GM19240 (cell line): ENCODE measurements around the gene EIF3F.
"Not testable (repeated sequence)": the region's sequence is repeated elsewhere in the genome, so short reads cannot be mapped to it uniquely, and the experiment has no call there.

Experiments
- DNase-seq: peaks from one replicate; pipeline ENCODE4 v3.0.0; 2011; ENCODE audit warnings: low spot score; ENCODE audit not compliant: insufficient read length

Gene EIF3F

DNA sequence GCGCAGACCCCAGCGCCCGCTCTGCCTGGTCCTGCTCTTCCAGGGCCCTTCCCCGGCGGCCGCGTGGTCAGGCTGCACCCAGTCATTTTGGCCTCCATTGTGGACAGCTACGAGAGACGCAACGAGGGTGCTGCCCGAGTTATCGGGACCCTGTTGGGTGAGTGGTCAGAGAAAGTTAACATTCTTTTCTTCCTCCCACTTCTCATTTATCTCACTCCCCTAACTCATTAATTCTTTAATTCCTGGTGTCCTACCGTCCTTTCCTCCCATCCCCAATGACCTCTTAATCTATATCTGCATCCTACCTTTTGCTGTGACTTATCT is 385 bp downstream of the EIF3F start:
- DNase-seq: not testable (repeated sequence)

DNA sequence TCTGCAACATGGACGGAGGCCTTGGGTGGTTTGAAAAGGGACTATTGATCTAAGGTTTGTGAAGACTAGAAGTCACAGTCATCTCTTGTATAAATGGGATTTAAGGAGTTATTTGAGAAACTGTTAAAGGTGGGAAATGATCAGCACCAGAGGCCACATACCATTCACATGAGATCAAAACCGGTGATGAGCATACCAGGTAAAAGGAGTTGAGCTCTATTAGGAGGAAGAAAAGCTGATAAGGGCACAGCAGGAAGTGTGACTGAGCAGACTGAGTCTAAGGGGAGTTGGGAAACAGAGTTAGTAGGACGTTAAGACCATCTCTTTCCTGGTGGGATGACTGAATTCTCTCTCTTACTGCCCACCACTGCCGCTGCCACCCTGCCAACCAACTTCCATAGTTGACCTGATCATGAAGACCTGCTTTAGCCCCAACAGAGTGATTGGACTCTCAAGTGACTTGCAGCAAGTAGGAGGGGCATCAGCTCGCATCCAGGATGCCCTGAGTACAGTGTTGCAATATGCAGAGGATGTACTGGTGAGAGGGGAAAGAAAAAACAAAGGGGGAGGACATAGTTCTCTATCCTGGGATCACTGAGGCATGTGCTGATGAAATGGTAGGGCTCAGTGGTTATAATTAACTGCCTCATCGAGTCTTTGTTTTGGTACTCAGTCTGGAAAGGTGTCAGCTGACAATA is 7.6 kb downstream of the EIF3F start:
- no peak for DNase-seq

DNA sequence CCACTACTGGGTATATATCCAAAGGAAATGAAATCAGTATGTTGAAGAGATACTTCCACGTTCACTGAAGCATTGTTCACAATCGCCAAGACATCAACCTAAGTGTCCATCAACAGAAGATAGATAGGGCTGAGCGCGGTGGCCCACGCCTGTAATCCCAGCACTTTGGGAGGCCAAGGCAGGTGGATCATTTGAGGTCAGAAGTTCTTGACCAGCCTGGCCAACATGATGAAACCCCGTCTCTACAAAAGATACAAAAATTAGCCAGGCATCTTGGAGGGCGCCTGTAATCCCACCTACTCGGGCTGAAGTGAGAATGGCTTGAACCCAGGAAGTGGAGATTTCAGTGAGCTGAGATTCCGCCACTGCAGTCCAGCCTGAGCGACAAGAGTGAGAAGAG is 12.7 kb downstream of the EIF3F start:
- DNase-seq: no peak

DNA sequence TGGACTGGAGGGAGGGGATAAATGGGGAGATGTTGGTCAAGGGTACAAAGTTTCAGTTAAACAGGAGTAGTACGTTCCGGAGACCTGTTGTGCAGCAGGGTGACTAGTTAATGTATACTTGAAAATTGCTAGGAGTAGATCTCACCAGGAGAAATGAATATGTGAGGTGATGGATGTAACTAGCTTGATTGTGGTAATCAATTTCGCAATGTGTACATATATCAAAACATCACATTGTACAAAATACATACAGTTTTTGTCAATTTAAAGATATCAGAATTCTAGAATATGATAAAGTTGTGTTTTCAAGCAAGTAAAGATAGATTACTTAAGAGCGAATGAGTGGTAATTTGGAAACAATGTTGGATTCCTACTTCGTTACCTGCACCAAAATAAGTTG is 13.3 kb downstream of the EIF3F start:
- DNase-seq: no peak

- no peak for DNase-seq
Measured at GRCh38 chr11:8002676-8003075, 15.5 kb downstream of the EIF3F start.

GRCh38 chr11:8003187-8003586 is 16.1 kb downstream of the EIF3F start:
- DNase-seq: no peak

GRCh38 chr11:8004008-8004407 is 16.9 kb downstream of the EIF3F start:
- no peak for DNase-seq

DNA sequence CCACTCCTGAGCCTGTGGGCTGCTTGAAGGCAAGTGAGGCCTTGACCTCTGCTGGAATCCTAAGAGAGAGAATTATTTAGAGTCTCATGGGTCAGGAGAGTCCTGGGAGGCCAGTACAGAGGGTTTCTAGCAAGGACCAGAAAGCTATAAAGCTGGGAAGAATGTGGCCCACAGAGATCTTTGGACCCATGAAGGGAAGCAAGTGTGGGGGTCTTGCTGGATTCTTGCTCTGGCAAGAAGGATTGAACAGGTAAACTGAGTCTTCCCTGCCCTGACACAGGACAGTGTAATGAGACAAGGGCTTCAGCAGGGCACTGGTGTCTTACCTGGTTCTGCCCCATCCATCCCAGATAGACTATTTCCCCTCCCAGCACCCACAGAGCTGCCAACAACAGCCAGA is 18.4 kb downstream of the EIF3F start:
- DNase-seq: no peak

DNA sequence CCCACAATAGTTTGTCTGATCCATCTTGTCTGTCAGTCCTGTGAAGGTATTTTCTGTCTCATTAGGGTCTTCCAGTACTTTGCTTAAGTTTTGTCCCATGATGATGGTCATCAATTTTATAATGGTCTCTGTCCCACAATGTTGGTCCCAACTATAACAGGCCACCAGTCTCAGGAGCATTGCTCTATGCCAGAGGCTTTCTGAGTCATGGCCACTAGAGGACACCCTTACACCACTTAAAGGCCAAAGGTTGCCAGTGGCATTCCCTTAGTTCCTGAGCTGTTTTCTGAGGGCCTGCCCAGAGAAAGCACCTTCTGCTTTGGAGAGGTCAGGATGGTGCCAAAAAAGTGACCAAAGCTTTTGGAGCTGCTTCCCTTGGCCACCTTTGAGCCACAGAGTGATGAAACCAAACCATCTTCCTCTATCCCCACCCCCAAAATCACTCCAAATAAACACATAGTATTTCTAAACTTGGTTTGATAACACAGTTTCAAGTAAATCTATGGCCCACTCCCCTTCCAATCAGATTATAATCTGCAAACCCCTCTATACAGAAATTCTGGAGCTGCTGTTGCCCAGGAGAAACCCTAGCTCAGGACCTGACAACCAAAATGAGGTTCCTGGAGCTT is 19.3 kb downstream of the EIF3F start:
- peak; percentile 55 for DNase-seq

- DNase-seq: no peak
Measured at GRCh38 chr11:8008212-8008611, 21.1 kb downstream of the EIF3F start.

DNA sequence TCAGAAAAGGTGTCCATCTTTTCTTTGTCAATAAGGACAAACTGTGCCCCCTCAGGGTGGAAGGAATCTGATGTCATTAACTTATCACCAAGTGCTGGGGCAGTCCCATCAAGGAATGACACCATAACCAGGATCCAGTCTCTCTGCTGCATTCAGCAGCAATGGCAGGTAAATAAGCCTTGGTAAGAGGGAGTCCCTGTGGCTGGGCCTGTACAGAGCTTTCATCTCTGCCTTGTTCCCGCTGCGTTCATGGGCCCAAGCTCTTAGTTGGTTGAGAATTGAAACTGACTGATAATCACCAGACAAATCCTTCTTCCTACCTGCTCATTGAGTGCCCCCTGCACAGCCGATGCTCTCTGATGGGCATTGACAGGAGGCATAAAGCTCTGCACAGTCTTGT is 22.7 kb downstream of the EIF3F start:
- DNase-seq: no peak

DNA sequence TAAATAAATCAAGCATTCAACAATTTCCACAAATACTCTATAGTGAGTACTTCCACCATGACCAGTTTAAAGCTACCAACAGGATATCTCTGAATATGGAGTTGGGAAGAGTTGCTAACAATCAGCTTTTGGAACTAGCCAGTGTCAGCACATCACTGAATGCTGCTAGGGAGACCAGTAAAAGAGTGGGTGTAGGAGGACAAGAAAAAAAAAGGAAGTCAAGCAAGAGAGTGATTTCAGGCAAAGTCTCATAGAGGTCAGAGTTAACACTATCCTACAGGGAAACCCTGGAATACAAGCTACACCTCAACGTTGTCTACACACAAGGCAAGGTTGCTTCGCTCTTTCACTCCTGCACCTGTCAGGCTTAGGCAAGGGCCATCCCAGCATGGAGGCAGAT is 24.2 kb downstream of the EIF3F start:
- DNase-seq: no peak

DNA sequence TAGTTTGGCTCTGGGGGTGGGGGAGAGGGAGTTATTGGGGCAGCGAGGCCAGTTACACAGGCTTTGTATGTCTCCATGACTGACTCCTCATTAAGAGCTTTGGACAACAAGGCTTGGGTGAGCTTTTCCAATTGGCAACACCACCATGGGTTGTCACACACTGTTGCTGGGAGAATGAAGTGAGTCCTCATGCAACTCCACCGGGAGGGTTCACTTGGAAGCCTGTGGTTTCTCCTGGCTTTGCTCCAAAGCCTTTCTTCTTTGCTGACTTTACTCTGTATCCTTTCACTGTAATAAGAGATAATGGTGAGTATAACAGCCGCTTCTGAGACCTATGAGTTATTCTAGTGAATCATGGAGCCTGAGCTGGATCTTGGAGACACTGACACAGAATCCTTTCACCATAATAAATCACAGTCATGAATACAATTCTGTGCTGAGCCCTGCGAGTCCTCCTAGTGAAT is 24.9 kb downstream of the EIF3F start:
- DNase-seq: no peak

DNA sequence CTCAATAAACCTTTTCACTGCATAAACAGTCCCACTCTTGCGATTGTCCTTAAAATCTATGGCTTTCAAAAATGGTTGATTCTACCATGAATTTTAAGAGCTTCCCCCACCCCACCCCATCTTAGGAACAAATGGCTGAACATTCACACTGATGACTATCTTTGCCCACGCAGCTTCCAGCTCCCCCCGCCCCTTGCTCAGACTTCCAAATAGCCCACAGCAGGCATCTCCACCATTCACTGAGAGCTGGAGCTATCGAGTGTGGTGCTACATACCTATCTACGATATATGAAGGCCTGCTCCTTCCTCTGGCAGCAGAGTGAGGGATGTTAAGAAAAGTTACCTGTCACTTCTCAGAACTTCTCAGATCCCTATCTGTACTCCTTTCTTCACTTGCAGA is 26.7 kb downstream of the EIF3F start:
- DNase-seq: no peak

GRCh38 chr11:8015753-8016239 is 28.7 kb downstream of the EIF3F start:
- no peak for DNase-seq

DNA sequence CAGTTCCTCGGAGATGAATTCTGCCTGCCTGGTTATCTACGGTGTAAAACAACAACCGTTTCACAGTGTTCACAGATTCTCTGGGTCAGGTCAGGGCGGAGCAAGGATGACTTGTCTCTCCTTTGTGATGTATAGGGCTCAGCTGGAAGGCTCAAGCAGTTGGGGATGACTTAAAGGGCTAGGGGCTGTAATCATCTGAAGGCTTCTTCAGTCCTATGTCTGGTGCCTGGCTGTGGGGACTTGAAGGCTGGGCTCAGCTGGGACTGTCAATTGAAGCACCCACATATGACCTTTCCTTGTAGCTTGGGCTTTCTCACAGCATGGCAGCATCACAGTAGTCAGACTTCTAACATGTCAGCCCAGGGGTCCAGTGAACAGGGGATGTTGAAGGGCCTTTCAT is 29.3 kb downstream of the EIF3F start:
- DNase-seq: no peak

DNA sequence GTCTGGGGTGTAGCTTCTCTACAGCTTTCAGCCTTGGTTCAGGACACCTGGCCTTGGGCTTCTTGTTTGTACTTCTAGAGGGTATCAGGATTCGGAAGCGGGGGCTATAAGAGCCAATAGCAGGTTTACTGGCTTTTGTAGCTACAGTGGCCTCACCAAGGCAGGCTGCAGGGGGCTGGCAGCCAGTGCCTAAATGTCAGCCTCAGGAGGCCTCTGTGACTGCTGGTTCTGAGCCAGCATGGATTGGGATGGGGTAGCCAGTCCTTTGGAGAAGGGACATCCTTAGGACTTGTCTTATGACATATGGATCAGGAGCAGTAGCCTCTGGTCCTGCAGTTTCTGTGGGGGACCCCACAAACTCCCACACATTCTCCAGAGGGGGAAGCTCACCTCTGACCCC is 29.9 kb downstream of the EIF3F start:
- DNase-seq: no peak

GRCh38 chr11:8017894-8018483 is 30.9 kb downstream of the EIF3F start:
- no peak for DNase-seq

GRCh38 chr11:8018484-8019313 is 31.6 kb downstream of the EIF3F start:
- peak; percentile 16 for DNase-seq

DNA sequence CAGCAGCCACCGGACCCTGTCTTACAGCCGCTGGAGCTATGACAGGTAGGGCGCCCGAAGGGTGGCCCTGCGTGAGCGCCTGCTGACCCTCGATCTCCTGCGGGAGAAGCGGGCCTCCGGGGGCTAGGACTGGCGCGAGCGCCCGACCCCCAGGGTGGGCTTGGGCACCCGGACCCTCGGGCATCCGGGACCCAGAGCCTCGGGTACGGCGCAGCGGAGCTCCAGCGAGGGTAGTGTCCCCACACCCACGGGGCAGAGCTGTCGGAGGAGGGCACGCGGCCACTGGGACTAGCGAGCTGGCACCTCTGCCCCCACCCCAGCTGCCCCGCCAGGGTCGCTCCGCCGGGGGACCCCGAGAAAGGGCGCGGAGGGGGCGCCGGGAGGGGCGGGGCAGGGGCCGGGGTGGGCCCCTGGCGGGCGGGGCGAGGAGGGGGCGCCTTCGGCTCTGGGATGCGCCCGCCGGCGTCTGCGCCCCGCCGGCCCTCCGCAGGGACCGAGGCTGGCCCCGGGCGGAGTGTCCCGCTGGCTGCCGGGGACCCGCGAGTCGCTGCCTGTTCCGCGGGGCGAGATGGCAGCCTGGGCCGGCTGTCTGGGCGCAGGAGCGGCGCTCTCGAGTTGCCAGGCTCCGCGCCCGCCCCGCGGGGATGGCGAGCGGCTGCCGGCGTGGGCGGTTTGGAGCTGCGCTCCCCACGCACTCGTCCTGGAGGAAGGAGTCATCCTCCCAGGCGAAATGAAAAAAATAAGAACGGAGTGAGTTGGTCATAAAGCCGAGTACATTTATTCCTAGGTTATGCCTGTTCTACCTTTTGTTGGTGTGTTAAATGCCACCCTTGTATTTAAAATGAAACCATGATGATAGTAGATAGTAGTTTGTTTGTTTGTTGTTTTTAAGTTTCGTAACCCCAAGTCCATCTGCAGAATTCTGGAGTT is 32.4 kb downstream of the EIF3F start:
- DNase-seq: no peak

DNA sequence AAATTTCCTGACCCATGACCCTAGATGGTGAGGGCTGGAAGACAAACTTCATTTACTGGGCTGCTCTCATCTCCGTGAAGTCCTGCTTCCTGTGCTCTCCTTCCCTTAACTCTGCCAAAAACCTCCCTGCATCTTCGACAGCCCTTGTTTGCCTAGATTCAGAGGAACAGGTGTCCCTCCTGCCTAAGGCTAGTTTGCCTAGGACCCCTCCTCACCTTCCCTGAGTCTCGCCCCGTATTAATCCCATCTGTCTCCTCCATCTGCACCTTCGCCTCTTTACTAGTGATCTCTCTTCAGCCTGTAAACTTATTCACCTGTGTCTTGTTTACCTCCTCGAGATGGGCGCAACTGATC is 33.1 kb downstream of the EIF3F start:
- no peak for DNase-seq
